ENCODE results near the gene CSDE1. TPM values are rescaled to one million over a fixed set of nuclear protein-coding genes. Genes with fewer than 3 reads are reported as not detected.

CSDE1 gene
- total RNA-seq, 1 donor from 2014 or later, result 539 TPM

GRCh38 chr1:114750780-114751179 is 7.0 kb downstream of the CSDE1 start:
- no peak for DNase-seq (ENCODE audit: extremely low read depth, low read depth, low spot score)

- DNase-seq (ENCODE audit: extremely low read depth, low read depth, low spot score), result no peak
These were observed 7.9 kb downstream of the CSDE1 start for GRCh38 chr1:114749835-114750234.

- no peak for DNase-seq (ENCODE audit: extremely low read depth, low read depth, low spot score)
These were observed 11.2 kb downstream of the CSDE1 start for GRCh38 chr1:114746450-114747121.

DNA sequence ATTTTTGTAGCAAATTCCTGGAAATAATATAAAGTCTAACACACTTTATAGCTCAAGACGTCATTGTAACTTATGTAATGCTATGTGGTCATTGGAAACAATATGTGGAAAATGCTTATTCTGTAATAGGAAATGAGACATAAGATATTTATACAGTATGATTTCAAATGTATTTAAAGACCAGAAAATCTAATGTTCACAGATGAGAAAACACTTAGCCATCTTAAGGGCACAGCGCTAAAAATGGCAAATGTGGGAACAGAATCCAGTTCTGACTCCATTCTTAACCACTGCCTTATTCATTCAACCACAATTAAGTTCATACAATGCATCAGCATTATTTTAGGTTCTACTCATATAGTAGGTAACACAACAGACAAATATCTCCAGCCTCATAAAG is 12.5 kb downstream of the CSDE1 start:
- DNase-seq (ENCODE audit: extremely low read depth, low read depth, low spot score), result no peak

GRCh38 chr1:114741963-114742746 is 15.6 kb downstream of the CSDE1 start:
- no peak for DNase-seq (ENCODE audit: extremely low read depth, low read depth, low spot score)

DNA sequence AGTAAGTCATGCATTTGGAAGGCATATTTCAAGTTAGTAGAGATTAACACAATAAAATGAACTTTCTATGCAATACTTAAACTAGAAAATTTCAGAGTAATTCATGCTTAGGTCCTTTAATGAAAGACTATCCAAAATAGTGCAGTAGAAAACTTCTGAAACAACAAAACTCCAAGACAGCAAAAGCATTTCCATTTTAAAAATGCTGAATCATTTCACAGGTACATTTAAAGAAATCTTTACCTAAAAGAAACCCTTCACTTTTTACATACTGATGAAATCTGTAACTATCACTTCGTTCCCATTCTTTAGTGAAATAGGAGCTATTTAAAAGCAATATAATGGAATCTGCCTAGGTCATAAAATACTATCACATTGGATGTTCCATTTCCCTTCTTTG is 17.5 kb downstream of the CSDE1 start:
- no peak for DNase-seq (ENCODE audit: extremely low read depth, low read depth, low spot score)

GRCh38 chr1:114737314-114737849 is 20.4 kb downstream of the CSDE1 start:
- no peak for DNase-seq (ENCODE audit: extremely low read depth, low read depth, low spot score)

DNA sequence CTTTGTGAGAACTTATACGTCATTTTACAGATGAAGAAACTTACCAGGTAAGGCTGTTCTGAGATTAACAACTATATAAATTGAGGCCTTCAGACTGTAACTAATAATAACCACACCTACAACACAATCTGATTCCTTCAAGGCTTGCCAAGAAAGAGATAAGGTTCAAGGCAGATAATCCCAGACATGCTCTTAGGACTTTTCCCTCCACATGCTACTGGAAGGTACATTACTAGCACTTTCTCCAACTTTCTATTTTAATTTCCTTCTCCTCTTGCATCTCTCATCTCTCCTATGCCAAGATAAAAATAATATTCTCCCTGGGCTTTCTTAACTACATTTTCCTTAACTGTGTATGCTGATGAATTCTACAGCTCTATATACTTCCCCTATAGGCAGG is 22.3 kb downstream of the CSDE1 start:
- no peak for DNase-seq (ENCODE audit: extremely low read depth, low read depth, low spot score)

DNA sequence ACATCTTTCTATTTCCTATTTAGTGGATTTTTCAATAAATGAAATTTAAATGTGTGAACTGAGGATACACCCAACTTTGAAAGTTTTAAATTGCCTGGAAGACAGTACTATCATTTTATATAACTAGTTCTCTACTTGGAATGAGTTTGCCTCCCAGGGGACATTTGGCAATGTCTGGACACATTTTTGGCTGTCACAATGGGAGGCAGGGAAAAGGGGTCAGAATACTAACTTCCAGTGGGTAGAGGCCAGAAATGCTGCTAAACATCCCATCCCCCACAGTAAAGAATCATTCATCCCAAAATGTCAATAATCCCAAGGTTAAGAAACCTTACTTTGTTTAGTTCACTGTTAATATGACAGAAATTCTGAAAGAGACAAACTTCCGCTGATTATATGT is 28.0 kb downstream of the CSDE1 start:
- no peak for DNase-seq (ENCODE audit: extremely low read depth, low read depth, low spot score)

DNA sequence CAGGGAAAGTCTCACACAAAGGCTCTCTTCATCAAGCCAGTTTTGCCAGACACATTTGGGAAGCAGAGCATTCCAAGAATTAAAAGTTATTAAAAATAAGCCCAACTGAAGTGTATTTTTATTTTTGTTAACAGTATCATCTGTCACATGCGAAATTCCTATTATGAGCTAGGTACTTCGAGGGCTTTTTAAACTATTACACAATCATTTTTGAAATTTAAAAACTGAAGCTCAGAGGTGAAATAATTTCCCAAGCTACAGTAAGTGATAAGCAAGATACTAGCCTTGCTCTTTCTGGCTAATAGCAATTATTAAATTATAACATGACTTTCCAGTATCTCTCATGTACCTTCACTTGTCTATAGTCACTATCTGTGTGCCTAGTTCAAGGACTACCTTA is 29.2 kb downstream of the CSDE1 start:
- no peak for DNase-seq (ENCODE audit: extremely low read depth, low read depth, low spot score)

- DNase-seq (ENCODE audit: extremely low read depth, low read depth, low spot score), result no peak
These were observed 32.6 kb downstream of the CSDE1 start for GRCh38 chr1:114725230-114725629.

GRCh38 chr1:114723915-114724314 is 33.9 kb downstream of the CSDE1 start:
- no peak for DNase-seq (ENCODE audit: extremely low read depth, low read depth, low spot score)

DNA sequence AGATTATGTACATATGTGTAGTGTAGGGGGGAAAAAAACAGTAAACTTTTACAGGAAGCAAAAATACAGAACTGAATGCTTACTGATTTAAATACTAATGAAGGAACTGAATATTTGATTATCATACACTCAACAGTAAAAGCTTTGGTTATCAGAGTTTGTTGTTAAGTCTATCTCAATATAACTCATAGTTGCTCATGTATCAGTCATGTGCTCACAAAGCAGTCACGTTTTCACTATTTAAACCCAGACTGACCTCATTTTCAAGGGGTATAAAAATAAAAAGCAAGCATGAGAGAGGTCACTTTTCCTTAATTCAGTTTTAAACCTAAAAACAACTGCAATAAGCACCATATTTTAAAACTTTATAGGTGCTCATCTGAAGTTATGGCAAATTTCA is 34.3 kb downstream of the CSDE1 start:
- DNase-seq (ENCODE audit: extremely low read depth, low read depth, low spot score), result no peak

DNA sequence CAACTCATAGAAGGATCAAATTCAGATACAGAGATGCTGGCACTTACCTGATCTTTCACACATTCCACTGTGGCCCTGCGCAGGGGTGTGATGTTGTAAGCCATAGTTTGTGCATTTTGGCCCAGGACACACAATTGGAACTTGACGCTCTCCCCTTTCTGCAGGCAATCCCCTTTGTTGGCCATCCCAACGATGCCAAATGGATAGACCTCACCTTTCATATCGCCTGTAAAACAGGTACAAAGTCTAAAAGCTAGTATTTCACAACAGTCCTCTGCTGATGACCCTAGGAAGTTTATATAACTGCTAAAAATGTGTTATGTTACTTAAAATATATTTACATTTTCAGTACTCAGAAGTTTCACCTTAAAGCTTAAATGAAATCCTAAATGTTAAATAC is 37.3 kb downstream of the CSDE1 start:
- no peak for DNase-seq (ENCODE audit: extremely low read depth, low read depth, low spot score)

- no peak for DNase-seq (ENCODE audit: extremely low read depth, low read depth, low spot score)
These were observed 38.4 kb downstream of the CSDE1 start for GRCh38 chr1:114719424-114719787.

DNA sequence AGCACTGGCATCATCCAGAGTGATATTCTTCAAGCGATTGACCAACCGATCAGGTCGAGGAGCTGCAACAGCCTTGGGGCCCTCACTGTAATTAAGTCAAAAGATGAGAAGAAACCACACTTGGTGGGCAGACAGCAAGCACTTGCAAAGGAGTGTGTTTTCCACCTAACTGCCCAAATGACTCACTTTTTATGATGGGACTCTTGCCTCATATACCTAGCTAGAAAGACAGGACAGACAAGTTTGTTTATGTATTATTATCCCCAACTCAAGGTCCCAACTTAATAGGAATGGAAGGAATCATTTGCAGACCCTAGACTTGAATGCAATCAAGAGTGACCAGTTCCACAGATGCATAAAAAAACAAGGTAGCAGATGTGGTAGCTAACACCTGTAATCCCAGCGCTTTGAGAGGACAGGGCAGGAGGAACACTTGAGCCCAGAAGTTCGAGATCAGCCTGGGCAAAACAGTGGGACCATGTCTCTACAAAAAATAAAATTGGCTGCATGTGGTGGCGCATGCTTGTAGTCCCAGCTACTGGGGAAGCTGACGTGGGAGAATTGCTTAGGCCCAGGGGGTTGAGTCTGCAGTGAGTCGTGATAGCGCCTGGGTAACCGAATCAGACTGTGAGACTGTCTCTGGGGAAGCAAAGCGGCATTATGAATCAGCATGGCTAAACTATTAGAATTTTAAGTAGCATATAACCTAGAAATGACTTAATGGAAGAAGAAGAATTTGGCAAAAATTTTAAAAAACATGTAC is 38.9 kb downstream of the CSDE1 start:
- no peak for DNase-seq (ENCODE audit: extremely low read depth, low read depth, low spot score)

GRCh38 chr1:114716304-114717170 is 41.2 kb downstream of the CSDE1 start, which contains the start of gene NRAS:
Gene NRAS, minus strand, starts transcription at chr1:114716771. Its CDS starts 611 bp downstream, at chr1:114716160.
- peak; percentile 36 for DNase-seq (ENCODE audit: extremely low read depth, low read depth, low spot score)

GRCh38 chr1:114715952-114716303 is 41.9 kb downstream of the CSDE1 start:
- no peak for DNase-seq (ENCODE audit: extremely low read depth, low read depth, low spot score)

GRCh38 chr1:114712977-114713376 is 44.8 kb downstream of the CSDE1 start:
- no peak for DNase-seq (ENCODE audit: extremely low read depth, low read depth, low spot score)

- no peak for DNase-seq (ENCODE audit: extremely low read depth, low read depth, low spot score)
These were observed 47.4 kb downstream of the CSDE1 start for GRCh38 chr1:114710360-114710759.
